GM18909 (cell line): ENCODE results near the gene HOXA7.

Experiments used
- ATAC-seq: cut with Tn5 transposase; IDR thresholded peaks from one replicate; pipeline ENCODE4 v1.9.1; 2021; ENCODE audit warnings: mild to moderate bottlenecking; ENCODE audit not compliant: unreplicated experiment, poor library complexity

HOXA7 gene

GRCh38 chr7:27172315-27172774 lies 15.9 kb upstream of the HOXA7 start:
- no peak for ATAC-seq

DNA sequence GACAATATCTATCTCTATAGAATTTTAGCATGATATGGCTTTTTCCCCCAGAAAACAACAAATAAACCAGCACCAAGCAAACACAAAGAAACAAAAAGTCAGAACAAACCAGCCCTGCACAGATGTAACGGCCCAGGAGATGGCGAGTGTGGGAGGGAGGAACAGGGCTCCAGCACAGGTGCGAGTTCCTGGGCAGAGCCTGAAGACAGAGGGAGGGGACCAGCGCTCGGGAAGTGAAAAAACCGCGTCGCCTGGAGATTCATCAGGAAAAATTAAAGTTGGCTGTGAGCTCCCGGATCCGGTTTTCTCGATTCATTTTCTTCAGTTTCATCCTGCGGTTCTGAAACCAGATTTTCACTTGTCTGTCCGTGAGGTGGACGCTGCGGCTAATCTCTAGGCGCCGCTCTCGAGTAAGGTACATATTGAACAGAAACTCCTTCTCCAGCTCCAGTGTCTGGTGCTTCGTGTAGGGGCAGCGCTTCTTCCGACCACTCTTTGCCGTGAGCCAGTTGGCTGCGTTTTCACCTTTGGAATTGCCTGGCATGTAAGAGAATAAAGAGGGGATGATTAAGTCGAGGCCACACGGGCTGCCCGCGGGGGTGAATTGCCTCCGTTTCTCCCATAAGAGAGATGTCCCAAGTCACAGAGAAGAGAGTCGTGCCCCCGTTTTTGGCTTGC lies 15.3 kb upstream of the HOXA7 start:
- no peak for ATAC-seq

GRCh38 chr7:27171325-27171636 lies 14.8 kb upstream of the HOXA7 start:
- no peak for ATAC-seq

- no peak for ATAC-seq
These were observed 14.2 kb upstream of the HOXA7 start for GRCh38 chr7:27170426-27171324.

GRCh38 chr7:27169658-27170425 lies 13.4 kb upstream of the HOXA7 start:
- ATAC-seq, result no peak

DNA sequence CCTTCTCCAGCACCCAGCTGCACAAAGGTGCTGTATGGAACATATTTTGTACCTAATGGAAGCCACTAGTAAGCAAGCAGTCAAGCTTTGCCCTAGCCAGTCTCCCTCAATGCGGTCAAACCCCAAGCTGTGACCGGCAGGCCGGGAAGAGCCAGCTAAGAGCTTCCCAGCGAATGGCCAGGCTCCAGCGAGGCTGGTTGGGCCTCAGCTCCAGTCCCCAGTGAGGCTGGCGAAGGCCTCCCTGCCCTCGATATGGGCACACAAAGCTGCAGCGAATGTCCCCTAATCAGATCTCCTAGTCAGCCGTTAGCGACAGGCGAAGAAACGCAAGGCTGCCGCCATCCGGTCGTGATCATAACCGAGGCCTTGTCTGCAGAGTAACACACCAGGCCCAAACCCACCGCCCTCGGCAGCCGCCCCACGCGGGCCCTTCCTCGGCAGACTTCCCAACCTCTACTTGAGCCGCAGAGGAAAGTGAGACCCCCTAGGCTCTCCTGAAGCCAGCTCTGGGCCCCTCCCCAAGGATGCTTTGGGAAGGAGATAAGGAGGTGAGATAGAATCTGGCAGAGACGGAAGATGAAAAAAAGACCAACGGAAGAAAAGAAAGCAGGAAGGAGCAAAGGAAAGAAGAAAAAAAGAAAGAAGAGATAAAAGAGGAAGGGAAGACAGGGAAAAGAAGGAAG lies 11.9 kb upstream of the HOXA7 start:
- ATAC-seq, result no peak

- no peak for ATAC-seq
These were observed 11.4 kb upstream of the HOXA7 start for GRCh38 chr7:27167916-27168264.

GRCh38 chr7:27166531-27167505 lies 10.3 kb upstream of the HOXA7 start:
- ATAC-seq, result no peak

- ATAC-seq, result no peak
These were observed 9.6 kb upstream of the HOXA7 start for GRCh38 chr7:27165996-27166530.

DNA sequence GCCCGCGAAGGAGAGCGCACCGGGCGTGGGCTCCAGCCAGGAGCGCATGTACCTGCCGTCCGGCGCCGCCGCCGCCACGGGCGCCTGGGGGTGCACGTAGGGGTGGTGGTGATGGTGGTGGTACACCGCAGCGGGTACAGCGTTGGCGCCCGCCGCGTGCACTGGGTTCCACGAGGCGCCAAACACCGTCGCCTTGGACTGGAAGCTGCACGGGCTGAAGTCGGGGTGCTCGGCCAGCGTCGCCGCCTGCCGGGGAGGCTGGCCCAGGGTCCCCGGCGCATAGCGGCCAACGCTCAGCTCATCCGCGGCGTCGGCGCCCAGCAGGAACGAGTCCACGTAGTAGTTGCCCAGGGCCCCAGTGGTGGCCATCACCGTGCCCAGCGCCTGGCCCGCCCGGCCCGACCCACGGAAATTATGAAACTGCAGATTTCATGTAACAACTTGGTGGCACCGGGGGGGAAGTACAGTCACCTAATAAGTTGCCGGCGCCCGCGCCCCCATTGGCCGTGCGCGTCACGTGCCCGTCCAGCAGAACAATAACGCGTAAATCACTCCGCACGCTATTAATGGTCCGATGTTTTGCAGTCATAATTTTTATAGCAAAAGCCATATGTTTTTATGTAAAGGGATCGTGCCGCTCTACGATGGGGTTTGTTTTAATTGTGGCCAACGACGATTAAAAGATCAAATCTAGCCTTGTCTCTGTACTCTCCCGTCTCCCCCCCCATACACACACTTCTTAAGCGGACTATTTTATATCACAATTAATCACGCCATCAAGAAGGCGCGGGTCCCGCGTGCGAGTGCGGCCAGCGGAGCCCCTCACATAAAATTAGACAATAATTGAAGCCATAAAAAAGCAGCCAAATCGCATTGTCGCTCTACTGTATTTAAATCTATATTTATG lies 8.9 kb upstream of the HOXA7 start, which contains the start of gene HOXA9:
HOXA9 (minus strand) TSS at position 449 of the 907 bp plus-strand sequence; CDS start at position 369, 80 bp downstream.
- ATAC-seq, result no peak

DNA sequence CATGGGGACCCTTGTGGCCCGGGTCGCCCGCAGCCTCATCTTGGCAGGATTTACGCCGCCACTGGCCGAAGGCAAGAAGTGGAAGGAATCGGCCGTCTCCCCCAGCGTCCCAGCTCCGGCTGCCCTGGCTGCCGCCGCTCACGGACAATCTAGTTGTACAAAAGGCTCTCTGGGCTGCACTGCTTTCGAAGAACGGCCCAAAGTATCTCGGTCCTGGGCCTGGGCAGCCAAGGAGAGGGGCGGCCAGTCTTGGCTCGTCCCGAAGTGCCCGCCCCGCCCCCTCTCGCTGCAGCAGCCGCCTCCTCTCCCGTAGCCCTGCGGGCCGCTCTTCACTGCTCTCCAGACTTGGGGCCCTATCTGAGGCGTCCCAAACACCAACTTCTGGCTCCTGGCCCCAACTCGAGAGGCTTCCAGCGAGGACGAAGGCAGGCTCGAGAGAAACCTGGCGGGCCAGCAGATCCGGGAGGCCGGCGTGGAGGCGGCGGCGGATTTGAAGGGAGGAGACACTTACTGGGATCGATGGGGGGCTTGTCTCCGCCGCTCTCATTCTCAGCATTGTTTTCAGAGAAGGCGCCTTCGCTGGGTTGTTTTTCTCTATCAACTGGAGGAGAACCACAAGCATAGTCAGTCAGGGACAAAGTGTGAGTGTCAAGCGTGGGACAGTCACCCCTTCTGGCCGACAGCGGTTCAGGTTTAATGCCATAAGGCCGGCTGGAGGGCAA lies 8.1 kb upstream of the HOXA7 start:
- ATAC-seq, result no peak

DNA sequence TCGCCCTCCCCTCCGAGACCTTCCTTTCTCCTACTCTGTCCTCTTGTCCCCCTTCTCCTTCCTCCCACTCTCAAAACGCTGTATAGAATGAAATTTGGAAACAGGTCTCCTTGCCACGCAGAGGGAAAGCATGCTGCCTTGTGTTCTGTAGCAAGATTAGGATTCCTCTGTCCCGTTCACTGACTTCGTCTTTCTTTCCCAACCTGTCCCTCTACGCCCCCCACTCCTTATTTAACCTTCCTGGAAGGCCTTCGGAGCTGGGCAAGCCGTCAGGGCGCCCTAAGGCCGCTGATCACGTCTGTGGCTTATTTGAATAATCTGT lies 7.5 kb upstream of the HOXA7 start:
- ATAC-seq, result no peak

DNA sequence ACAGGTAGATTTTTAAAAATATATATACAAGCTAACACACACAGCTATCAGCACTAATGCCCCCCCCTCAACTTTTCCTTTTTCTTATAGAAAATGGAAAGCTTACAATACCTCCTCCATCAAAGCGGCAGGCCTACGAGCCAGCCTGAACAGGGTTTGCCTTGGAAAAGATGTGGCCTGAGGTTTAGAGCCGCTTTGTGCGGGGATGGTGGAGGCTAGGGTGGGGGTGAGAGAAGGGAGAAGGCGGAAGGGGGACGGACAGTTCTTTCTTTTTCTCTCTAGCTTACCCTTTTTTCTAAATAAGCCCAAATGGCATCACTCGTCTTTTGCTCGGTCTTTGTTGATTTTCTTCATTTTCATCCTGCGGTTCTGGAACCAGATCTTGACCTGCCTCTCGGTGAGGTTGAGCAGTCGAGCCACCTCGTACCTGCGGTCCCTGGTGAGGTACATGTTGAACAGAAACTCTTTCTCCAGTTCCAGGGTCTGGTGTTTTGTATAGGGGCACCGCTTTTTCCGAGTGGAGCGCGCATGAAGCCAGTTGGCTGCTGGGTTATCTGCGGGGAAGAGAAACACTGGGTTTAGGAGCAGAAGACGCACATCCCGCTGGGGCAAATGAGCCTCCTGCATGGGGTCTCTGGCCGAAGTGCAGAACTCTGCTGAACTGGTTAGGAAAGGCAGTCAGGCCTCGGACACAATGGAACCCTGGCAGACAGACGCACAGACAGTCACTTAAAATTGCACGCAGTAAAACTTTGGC lies 7.0 kb upstream of the HOXA7 start:
- ATAC-seq, result no peak

GRCh38 chr7:27162561-27163287 lies 6.2 kb upstream of the HOXA7 start:
- no peak for ATAC-seq

- no peak for ATAC-seq
These were observed 5.5 kb upstream of the HOXA7 start for GRCh38 chr7:27161721-27162560.
